IPS-11a (cell line): ENCODE measurements around the gene AFM.

Source experiments
- H3K4me3 ChIP-seq: one replicate; pipeline ENCODE4 v1.5.1; 2013; ENCODE audit warnings: low read depth, low read length, control low read depth

Gene AFM, protein sequence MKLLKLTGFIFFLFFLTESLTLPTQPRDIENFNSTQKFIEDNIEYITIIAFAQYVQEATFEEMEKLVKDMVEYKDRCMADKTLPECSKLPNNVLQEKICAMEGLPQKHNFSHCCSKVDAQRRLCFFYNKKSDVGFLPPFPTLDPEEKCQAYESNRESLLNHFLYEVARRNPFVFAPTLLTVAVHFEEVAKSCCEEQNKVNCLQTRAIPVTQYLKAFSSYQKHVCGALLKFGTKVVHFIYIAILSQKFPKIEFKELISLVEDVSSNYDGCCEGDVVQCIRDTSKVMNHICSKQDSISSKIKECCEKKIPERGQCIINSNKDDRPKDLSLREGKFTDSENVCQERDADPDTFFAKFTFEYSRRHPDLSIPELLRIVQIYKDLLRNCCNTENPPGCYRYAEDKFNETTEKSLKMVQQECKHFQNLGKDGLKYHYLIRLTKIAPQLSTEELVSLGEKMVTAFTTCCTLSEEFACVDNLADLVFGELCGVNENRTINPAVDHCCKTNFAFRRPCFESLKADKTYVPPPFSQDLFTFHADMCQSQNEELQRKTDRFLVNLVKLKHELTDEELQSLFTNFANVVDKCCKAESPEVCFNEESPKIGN

GRCh38 chr4:73481358-73481757 lies at the start of gene AFM:
TSS of gene AFM (plus strand) at chr4:73481745. CDS start at chr4:73481776, 31 bp downstream.
- no peak within 1 kb of the TSS for H3K4me3 ChIP-seq

DNA sequence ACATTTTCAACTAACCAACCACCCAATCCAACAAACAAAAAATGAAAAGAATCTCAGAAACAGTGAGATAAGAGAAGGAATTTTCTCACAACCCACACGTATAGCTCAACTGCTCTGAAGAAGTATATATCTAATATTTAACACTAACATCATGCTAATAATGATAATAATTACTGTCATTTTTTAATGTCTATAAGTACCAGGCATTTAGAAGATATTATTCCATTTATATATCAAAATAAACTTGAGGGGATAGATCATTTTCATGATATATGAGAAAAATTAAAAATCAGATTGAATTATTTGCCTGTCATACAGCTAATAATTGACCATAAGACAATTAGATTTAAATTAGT lies 49.8 kb upstream of the AFM start:
- no peak overlapping the region for H3K4me3 ChIP-seq

GRCh38 chr4:73432169-73433000 lies 49.2 kb upstream of the AFM start:
- no peak overlapping the region for H3K4me3 ChIP-seq

- H3K4me3 ChIP-seq, result no peak overlapping the region
Measured at GRCh38 chr4:73433140-73433539, 48.4 kb upstream of the AFM start.

GRCh38 chr4:73434311-73434710 lies 47.2 kb upstream of the AFM start:
- no peak overlapping the region for H3K4me3 ChIP-seq

GRCh38 chr4:73435984-73436383 lies 45.6 kb upstream of the AFM start, which contains the start of gene AFP:
TSS of gene AFP (plus strand) at chr4:73436221. CDS start at chr4:73436263, 42 bp downstream.
- H3K4me3 ChIP-seq, result no peak within 1 kb of the TSS

- no peak overlapping the region for H3K4me3 ChIP-seq
Measured at GRCh38 chr4:73436674-73437557, 44.6 kb upstream of the AFM start.

- H3K4me3 ChIP-seq, result no peak overlapping the region
Measured at GRCh38 chr4:73437558-73437956, 44.0 kb upstream of the AFM start.

DNA sequence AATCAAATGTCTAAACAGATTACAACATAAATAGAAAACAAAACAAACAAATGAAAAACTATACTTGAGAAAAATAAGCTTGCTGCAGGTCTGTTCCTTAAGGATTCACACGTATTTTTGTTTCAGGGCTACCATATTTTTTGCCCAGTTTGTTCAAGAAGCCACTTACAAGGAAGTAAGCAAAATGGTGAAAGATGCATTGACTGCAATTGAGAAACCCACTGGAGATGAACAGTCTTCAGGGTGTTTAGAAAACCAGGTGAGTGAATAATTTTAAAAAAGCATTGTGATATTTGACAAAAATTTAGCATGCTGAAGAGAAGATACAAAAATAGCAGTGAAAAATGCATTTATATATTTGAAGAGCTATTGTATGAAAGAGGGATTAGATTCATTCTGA lies 43.5 kb upstream of the AFM start:
- H3K4me3 ChIP-seq, result no peak overlapping the region

DNA sequence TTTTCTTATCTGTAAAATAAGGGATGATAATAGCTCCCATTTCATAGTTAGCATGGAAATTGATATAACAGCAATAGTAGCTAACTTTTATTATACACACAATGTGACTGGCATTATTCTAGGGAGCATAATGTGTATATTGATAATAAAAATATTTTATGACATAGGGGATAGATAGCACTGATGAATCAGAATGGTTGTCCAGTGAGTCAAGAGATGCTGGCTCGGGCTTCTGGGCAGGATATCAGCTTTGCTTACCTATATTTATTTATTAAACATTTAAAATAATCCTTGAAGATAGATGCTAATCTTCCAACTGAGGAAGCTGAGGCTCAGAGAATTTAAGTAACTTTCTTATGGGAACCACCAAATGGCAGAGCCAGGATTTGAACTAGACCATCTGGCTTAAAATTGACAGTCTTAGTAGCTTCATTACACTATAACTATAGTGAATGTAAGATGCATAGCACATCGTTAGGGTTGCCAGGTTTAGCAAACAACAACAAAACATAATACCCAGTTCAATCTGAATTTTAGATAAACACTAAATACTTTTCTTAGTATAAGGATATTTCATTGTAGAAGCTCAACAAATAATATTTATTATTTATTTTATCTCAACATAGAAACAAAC lies 42.8 kb upstream of the AFM start:
- H3K4me3 ChIP-seq, result no peak overlapping the region

DNA sequence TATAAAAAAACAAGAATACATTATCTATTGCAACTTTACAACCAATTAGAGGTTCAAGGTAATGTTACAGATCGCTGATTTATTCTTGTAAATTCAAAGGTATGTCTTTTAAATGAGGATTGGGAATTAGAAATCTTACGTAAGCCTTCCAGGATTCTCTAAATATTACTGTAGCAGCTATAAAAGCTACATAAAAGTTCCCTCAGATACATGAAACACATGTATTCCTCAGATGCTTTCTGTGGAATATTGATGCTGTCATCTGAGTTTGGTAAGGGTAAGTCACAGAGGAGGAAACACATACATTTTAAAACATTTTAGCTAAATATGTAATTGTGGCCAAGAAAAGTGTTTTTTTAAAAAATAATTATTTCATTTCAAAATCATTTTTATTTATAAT lies 42.1 kb upstream of the AFM start:
- no peak overlapping the region for H3K4me3 ChIP-seq

- H3K4me3 ChIP-seq, result no peak overlapping the region
Measured at GRCh38 chr4:73439991-73440390, 41.6 kb upstream of the AFM start.

DNA sequence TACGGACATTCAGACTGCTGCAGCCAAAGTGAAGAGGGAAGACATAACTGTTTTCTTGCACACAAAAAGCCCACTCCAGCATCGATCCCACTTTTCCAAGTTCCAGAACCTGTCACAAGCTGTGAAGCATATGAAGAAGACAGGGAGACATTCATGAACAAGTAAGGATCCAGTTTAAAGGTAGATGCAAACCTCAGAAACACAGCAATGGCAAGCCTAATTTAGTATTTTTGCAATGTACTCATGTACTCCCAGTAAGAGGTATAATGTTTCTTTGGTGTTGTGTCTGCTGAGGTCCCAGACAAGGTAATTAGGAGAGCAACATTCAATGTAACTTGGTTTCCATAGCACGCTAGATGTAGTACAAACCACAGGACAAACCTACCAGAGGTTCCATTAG lies 40.9 kb upstream of the AFM start:
- no peak overlapping the region for H3K4me3 ChIP-seq

- no peak overlapping the region for H3K4me3 ChIP-seq
Measured at GRCh38 chr4:73442275-73442674, 39.3 kb upstream of the AFM start.

DNA sequence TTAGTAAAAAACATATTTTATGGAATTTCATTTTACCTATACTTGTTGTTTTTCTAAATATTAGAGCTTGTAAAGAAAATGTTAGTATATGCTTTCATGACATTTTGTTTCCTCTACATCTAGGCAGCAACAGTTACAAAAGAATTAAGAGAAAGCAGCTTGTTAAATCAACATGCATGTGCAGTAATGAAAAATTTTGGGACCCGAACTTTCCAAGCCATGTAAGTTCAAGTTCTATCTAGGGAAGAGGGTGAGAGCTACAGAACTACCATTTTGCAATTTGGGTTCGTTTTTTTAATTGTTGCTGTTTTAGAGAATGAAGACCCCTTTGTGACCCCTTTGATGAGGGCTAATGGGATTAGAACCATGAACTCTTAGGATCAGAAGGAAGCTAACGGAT lies 38.3 kb upstream of the AFM start:
- no peak overlapping the region for H3K4me3 ChIP-seq

- H3K4me3 ChIP-seq, result no peak overlapping the region
Measured at GRCh38 chr4:73445383-73446335, 35.9 kb upstream of the AFM start.

- H3K4me3 ChIP-seq, result no peak overlapping the region
Measured at GRCh38 chr4:73446336-73446938, 35.1 kb upstream of the AFM start.

GRCh38 chr4:73447671-73448070 lies 33.9 kb upstream of the AFM start:
- no peak overlapping the region for H3K4me3 ChIP-seq
